Kidney (tissue), 14 donors: ENCODE results near the gene PSAPL1. TPM values are rescaled to one million over a fixed set of nuclear protein-coding genes. Genes with fewer than 3 reads are reported as not detected.

Experiments used
- DNase-seq, 5 donors: peaks; one replicate each; pipeline ENCODE4 v3.0.0-alpha.2; 2013 to 2020
- FAIRE-seq: peaks from 2 replicates; lab custom pipeline; 2012; peaks lifted over from hg19 to GRCh38; lab: Jason Lieb, UNC
- H3K27ac ChIP-seq, 2 donors: one replicate each; pipeline ENCODE4 v1.7.0; 2013; ENCODE audit warnings: low read depth in 2 of 2, low read length in 2 of 2, inconsistent platforms in 1 of 2
- H3K27me3 ChIP-seq: one replicate; pipeline ENCODE4 v1.7.1; 2013; ENCODE audit warnings: low read length, inconsistent platforms; ENCODE audit not compliant: control insufficient read depth, insufficient read depth
- H3K36me3 ChIP-seq, 3 donors: one replicate each; pipeline versions ENCODE4 v1.7.0 to v1.7.1; 2013; ENCODE audit warnings: low read length in 3 of 3, control low read depth in 1 of 3, inconsistent platforms in 1 of 3; ENCODE audit not compliant: insufficient read depth in 3 of 3, control insufficient read depth in 2 of 3
- H3K4me1 ChIP-seq, 3 donors: one replicate each; pipeline versions ENCODE4 v1.7.0 to v1.7.1; 2013; ENCODE audit warnings: low read length in 3 of 3, inconsistent platforms in 1 of 3, low read depth in 1 of 3; ENCODE audit not compliant: control insufficient read depth in 2 of 3, insufficient read depth in 2 of 3
- H3K4me3 ChIP-seq, 3 donors: one replicate each; pipeline versions ENCODE4 v1.7.0 to v1.8.1; 2013; ENCODE audit warnings: low read length in 3 of 3, control low read depth in 1 of 3, inconsistent platforms in 1 of 3
- H3K9ac ChIP-seq, 3 donors: one replicate each; pipeline versions ENCODE4 v1.7.0 to v1.7.1; 2013; ENCODE audit warnings: low read length in 3 of 3, control low read depth in 1 of 3, inconsistent platforms in 1 of 3
- H3K9me3 ChIP-seq, 3 donors: one replicate each; pipeline versions ENCODE4 v1.7.0 to v1.7.1; 2013; ENCODE audit warnings: low read length in 3 of 3, control low read depth in 1 of 3, inconsistent platforms in 1 of 3; ENCODE audit not compliant: control insufficient read depth in 2 of 3, insufficient read depth in 1 of 3
- CTCF ChIP-seq: IDR thresholded peaks from 3 replicates; pipeline ENCODE4 v1.5.1; 2012; ENCODE audit warnings: mild to moderate bottlenecking, moderate library complexity, borderline replicate concordance; ENCODE audit not compliant: insufficient read depth; ENCODE audit errors: extremely low read depth
- intact Hi-C: fragments of 100-400 bp; cut with DNase I; formaldehyde crosslinking; loops from one replicate; pipeline ENCODE4 v1.11.1; 2022
- polyA plus RNA-seq: library from polyadenylated mRNA; stranded (reverse); fragments of 350-450 nt; fragmentation: Illumina TruSeq; extraction: RNeasy Lipid Tissue Mini Kit (QIAGEN cat#74804); gene quantifications from one replicate; pipeline ENCODE4 v1.2.3, GENCODE V29; 2014; ENCODE audit warnings: low read depth, low replicate concordance; ENCODE audit not compliant: insufficient read depth
- total RNA-seq: library from RNA; stranded (reverse); fragmentation: NEBNext Ultra II Directional; extraction: Animal tissue kit (Norgen Biotek cat#: 25700); gene quantifications from one replicate; pipeline ENCODE4 v1.2.1, GENCODE V29; 2021
- donor health status: control.
- donor health status: control.
- donor health status: control.
- donor health status: control.
- donor health status: control.
- donor health status: DM: yes; HTN: yes; CAD: no.
- donor health status: Normal renal cell carcinoma (clear cell type).

PSAPL1 gene
- total and polyA plus RNA-seq, 2 donors from 2014 or later, result not detected

DNA sequence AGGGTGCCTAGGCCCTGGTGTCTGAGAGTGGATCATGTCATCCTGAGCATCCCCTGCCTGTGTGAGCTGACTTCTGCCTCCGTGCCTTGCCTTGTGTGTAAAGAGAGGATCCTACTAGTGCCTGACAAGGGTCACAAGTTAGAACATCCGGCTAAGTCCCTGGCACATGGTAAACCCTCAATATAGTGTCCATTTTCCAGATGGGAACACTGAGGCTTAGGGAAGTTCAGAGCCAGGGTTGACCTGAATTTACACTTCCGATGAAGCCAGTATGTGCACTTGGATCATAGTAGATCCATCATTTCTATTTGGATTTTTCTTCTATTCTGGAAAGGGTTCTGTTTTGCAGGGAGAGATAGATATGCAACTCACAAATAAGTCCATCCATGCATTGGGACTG is 12.5 kb upstream of the PSAPL1 start:
- DNase-seq (no peak), FAIRE-seq (no peak)
- Histone ChIP-seq H3K36me3 (no peaks in the 10 kb centered on the region), H3K4me3 (no peak overlapping the region), H3K4me1 (no peaks in the 10 kb centered on the region), H3K9ac (no peak overlapping the region), H3K27ac (no peak overlapping the region), H3K9me3 (no peaks in the 10 kb centered on the region), H3K27me3 (no peaks in the 10 kb centered on the region)
- no peak for TF ChIP-seq CTCF
- intact Hi-C loops, result no loop called here

- Histone ChIP-seq H3K36me3 (no peaks in the 10 kb centered on the region), H3K4me3 (no peak overlapping the region), H3K4me1 (no peaks in the 10 kb centered on the region), H3K27me3 (no peaks in the 10 kb centered on the region), H3K9me3 (no peaks in the 10 kb centered on the region), H3K9ac (no peak overlapping the region), H3K27ac (no peak overlapping the region)
- FAIRE-seq (no peak), DNase-seq (no peak)
- no peak for TF ChIP-seq CTCF
- intact Hi-C loops, result no loop called here
These were observed 10.0 kb upstream of the PSAPL1 start for GRCh38 chr4:7444731-7445130.

- no peak overlapping the region for H3K27ac ChIP-seq
- intact Hi-C loops, result no loop called here
- no peaks in the 10 kb centered on the region for H3K27me3 ChIP-seq
- H3K4me3 ChIP-seq, result no peak overlapping the region
- TF ChIP-seq CTCF, result no peak
- no peaks in the 10 kb centered on the region for H3K36me3 ChIP-seq
- FAIRE-seq (no peak), DNase-seq (no peak)
- H3K4me1 ChIP-seq, result no peaks in the 10 kb centered on the region
- H3K9ac ChIP-seq, result no peak overlapping the region
- H3K9me3 ChIP-seq, result no peaks in the 10 kb centered on the region
These were observed 9.6 kb upstream of the PSAPL1 start for GRCh38 chr4:7444314-7444713.

DNA sequence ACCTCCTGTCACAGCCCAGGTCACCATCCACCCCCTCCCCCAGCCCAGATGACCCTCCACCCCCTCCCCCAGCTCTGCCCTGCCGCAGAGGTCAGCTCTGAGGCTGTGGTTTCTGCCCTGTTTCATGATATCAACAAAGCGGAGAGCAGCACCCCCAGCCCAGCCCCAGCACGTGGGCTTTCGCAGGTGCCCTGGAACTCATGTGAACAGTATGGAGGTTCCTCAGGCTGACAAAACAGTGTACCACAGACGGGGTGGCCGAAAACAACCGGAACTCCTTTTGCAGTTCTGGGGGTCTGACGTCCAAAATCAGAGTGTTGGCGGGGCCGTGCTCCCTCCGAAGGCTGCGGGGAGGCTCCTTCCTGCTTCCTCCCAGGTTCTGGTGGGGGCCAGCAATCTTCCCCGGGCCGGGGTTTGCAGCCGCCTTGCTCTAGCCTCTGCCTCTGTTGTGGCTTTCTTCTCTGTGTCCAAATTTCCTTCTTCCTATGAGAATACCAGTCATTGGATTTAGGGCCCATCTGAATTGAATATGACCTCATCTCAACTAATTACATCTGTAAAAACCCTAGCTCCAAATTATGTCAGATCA is 7.9 kb upstream of the PSAPL1 start:
- FAIRE-seq, result no peak
- no peak overlapping the region for H3K4me3 ChIP-seq
- DNase-seq, result no peak
- no peak overlapping the region for H3K9ac ChIP-seq
- intact Hi-C loops, result no loop called here
- no peaks in the 10 kb centered on the region for H3K4me1 ChIP-seq
- no peak overlapping the region for H3K27ac ChIP-seq
- H3K9me3 ChIP-seq, result peaks cover 0 to 3% (median 0%) of the 10 kb centered on the region in 3 donors
- no peaks in the 10 kb centered on the region for H3K27me3 ChIP-seq
- no peak for TF ChIP-seq CTCF
- H3K36me3 ChIP-seq, result no peaks in the 10 kb centered on the region
